Measurements from ENCODE around the gene KAZN.

The KAZN gene

DNA sequence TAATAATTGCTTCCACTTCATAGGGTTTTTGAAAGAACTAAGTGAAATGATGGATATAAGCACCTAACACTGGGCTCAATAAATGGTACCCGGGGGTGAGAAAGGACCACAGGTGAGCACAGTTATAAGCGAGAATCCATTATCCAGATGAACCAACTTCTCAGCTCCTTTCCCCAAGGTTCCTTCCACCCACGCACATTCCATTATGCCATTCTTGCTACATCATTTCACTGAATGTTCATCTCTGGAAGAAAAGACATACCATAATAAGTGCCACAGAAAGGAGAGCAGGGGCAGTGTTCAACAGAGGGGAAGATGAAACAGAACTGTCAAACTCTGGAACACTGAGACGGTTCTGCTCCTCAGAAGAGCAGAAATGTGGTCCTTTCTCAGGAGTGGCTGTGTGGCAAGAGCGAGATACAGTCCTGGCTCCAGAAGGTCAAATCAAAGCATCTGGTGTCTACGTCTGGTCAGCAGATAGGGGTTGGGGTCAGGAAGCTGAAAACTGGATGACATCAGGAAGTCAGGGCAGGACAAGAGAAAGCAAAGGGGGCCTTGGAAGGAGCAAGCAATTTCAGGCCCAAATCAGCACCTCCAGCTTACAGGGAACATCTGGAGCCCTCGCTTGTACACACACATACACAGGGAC lies 299.6 kb downstream of the KAZN start:
- no peak for DNase-seq

DNA sequence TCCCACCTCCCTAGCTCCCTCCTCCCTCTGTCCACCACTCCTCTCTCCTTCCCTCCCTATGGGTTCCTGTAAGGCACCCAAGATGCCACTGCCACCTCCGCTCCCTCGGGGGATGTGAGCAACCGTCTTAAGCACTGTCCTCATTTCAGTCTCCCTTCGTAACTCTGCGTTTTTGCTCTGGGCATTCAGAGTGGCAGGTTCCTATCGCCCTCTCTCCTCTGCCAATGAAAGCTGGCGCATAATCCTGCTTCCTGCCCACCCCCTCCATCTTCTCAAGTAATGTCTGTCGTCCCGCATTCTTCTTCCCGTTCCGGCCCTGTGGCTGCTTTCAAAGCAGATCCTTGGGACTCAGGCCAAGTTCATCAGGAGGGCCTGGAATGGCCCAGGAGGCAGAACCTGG lies 301.2 kb downstream of the KAZN start:
- DNase-seq: no peak

DNA sequence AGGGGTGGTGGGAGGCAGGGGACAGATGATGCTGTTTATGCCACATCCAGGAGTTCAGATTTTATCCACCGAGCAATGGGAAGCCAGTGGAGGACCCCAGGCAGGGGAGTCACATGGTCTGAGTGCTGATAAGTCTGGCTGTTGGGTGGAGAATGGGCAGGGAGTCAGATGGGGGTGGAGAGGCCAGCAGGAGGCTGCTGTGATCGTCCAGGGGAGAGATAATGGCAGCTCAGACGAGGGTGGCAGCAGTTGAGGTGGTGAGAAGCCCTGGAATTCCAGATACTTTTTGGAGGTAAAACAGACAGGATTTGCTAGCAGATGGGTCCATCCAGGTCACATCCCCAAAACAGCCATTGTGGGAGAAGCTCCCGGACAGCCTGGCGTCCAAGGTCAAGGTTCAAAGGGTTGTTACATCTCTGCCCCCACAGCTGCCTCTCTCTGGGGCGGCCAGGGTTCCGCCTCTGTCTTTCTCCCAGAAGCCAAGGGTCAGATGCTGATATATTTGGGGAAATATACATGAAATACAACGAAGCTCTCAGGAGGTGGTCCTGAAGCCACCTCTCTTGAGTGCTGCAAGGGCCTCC lies 303.0 kb downstream of the KAZN start:
- no peak for DNase-seq

DNA sequence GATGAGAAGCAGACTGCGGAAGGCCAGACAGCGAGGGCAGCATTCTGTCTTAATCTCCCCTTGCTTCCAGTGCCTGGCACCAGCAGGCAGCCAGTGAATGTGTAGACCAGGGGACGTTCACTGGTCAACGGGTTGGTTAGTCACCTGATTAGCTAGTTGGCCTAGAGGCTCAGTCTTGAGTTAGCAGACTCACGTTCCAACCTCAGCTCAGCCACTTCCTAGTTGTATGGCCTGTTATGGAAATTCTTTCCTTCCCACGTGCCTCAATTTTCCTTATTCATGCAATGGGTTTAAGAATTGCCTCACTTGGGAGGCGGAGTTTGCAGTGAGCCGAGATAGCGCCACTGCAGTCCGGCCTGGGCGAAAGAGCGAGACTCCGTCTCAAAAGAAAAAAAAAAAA lies 305.4 kb downstream of the KAZN start:
- no peak for DNase-seq

DNA sequence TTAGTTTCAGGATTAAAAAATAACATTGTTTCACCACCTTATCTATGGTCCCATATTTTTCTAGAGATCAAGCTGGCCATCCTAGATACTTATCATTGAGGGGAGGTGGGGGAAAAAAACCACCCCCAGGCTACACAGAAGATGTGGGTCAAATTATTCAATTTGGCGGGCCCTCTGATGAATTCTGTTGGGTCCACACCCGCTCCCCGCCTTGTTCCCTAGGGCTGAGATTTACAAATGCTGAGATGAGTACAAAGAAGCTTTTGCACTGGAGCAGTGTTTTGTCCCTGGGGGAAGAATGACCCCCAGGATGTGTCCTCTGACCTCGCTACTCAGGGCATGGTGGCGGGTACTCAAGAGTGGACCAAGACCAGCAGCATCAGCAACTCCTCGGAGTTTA lies 308.2 kb downstream of the KAZN start:
- no peak for DNase-seq

DNA sequence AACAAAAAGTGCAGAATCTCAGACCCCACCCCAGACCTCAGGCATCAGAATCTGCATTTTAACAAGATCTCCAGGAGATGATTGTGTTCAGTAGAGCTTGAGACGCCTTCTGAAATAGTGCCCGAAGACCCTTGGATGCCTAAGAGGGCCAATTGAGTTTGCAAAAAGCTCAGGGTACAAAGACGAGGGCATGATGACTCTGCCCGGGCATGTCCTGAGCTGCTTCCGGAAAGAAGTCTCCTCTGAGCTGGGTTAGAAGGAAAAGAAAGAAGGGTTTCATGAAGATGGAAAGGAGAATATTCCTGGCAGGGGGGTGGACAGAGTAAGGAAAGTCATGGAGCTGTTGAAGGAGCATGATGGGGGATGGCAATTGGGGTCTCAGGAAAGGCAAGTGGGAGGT lies 308.9 kb downstream of the KAZN start:
- DNase-seq: no peak

DNA sequence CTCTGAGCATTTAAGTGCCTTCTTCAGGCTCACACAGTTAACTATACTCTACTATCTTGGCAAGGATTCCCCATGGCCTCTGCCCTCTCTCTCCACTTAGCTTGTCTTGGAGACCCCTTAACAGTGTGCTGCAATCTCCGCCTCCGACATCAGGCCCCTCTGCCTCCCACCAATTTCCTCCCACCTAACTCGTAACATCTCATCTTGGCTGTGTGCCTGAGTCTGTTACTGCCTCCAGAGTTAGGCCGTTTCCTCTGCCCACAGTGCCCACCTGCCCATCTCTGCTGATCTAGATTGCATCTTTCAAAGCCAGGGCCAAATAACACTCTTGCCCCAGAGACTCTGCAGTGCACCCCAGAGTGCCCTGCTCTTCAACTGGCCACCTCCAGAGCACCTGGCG lies 310.8 kb downstream of the KAZN start:
- no peak for DNase-seq

DNA sequence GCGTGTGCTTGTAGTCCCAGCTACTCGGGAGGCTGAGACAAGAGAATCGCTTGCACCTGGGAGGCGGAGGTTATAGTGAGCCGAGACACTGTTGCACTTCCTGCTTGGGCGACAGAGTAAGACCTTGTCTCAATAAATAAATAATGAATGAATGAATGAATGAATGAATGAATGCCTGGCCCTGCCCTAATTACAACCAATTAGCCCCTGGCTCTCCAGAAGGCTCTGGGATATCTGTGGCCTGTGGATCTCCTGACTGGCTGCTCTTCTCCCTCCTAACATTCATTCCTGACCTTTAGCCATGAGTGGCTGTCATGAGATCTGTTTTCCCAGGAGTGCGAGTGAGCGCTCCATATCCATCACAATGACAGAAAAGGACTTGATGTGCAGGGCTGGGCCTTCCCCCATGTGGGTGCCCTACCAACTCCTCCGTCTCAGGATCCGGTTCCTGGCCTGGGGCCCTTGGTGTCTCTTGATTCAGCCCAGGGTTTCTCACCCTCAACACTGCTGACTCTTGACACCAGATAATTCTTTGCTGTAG lies 311.5 kb downstream of the KAZN start:
- no peak for DNase-seq

DNA sequence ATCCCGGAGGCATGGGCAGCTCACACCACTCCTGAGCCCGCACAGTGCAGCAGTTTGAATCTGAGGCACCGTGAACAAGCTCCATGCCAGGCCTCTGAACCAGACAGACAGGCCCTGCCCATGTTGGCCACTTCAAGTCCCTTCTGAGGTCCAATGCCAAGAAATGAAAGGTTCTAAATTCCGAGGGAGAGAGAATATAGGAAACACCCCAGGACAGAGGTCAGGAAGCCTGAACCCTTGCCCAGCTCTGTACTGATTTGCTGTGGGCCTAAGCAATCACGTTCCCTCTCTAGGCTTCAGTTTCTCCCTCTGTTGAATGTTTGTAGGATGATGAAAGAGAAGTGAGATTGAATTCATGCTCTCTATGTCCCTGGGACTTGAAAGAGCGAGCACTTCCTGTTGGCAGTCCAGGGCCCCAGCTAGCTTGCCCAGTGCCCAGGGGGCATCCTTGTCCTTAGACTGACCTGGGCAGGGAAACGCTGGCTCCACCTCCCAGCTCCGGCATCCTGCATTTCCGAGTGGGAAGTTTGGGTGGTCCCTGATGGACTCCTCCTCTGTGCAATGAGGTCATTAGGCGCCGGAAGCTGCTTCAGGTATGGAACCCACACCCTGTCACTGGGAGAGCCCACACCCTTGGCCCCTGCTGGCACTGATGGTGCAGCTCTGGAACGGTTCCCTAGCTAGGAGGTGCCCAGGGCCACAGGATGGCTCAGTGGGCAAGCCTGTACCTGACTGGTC lies 312.7 kb downstream of the KAZN start:
- no peak for DNase-seq

DNA sequence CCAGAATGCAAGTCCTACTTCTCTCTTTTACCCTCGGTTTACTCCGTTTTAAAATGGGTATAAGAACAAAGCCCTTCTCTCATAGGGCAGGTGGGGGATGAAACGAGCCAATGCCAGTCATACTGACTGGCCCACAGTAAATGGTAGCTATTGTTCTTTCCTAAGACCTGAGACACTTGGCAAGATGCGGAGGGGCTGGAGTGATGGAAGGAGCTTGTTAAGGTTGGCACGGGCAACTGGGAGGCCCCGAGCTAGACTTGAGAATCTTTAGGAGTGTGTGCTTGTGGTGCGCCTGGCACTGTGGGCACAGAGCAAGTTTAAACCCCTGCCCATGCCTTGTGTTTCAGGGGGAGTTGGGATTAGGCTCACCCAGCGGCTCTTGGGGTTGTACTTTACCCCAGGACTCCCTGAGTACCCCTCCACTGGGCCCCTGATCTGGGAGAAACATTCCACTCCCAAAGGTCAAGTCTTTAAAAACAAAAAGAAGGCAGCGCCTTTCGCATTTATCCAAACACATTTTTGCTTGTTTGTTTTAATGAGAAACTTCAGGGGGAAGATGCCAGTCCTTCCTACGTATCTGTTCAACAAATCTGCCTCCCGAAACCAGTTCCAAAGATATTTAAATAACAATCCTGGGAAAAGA lies 314.5 kb downstream of the KAZN start:
- no peak for DNase-seq

DNA sequence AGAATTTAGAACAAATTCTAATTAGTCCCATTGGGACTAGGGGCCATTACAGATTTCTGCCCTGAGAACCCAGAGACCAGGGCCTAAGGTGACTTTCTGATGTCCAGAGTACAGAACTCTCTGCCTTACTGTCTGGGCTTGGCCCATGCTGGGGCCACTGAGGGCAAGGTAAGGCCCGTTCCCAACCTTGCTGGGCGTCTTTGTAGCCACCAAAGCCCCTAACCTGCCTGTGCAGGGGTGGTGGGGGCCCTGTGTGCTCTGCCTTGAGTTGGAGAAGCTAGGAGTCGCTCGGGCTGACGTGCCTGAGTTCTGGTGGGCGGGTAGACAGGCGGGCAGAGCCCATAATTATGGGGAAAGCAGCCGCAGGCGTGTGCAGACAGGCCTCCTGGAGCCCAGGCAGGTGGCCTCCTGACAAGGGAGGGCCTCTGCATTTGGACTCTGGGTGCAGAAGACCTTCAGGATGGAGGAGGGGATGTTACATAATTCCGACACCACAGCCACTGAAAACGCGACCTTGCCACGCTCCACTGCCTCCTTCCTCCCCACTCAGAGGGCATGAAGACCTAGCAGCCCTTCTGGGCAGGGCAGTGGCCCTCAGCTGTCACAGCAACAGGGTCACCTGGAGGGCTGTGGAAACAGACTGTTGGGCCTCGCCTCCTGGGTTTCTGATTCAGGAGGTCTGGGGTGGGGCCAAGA lies 315.1 kb downstream of the KAZN start:
- DNase-seq: no peak

DNA sequence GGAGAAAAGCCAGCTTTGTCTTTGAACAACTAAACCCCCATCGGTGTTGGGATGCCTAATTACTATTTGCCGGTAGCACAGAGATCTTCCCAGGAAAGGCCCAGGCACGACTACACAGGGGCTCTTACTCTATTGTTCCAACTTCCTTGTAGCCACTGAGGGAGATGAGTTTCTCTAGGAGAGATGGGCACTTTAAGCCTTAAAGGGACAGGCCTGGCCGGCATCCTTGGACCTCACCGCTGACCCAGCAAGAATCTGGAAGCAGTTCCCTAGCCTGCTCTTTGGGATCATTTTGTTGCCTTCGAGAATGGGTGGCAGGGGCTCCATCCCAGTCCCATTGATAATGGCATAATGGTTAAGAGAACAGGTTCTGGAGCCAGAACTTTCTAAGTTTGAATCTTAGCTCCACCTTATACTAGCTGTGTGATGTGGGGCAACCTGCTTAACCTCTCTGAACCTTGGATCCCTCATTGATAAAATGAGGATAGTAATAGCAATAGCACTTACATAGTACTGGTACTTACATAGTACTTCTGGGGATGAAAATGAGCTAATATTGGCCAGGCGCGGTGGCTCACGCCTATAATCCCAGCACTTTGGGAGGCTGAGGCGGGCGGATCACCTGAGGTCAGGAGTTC lies 316.0 kb downstream of the KAZN start:
- DNase-seq: no peak

DNA sequence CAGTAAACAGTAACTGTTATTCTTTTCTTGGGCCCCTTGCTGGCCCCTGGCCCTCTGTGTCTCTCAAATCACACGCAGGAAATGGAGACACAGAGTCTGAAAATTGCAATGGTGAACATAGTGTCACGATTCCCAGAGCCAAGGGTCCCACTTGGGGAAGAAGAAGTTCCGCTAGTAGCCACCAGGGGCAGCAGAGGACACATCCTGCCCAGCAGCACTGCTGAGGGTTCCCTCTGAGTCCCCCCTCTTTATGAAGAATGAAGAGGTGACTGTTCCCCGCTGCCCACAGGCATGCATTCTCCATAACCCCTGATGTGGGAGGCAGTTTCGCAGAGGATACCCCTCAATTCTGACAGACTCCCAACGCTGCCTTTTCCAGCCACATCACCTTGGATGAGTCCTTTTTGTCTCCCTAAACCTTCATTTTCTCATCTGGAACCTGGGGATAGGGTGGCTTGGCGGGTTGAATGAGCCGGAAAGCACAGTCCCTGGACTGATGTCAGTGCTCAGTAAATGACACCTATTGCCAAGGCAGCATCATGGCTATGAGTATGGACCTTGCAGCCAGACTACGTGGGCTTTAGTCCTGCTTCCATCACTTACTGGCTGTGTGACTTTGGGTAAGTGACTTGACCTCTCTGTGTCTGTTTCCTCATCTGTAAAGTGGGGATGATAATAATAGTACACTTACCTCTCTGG lies 317.0 kb downstream of the KAZN start:
- DNase-seq: peak in 2 of 5 donors; percentile 12 to 17

DNA sequence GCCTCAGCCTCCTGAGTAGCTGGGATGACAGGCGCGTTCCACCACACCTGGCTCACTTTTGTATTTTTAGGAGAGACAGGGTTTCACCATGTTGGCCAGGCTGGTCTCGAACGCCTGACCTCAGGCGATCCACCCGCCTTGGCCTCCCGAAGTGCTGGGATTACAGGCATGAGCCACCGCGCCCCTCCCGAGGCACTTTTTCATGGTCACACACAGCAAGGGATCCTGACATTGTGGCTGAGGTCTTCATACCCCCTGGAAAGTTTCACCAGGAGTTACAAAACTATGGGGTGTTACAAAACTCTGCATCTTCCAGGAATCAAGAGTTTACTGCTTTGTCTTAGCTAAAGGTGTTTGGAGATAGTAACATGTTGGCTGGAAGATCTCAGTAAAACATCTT lies 320.8 kb downstream of the KAZN start:
- DNase-seq: no peak

DNA sequence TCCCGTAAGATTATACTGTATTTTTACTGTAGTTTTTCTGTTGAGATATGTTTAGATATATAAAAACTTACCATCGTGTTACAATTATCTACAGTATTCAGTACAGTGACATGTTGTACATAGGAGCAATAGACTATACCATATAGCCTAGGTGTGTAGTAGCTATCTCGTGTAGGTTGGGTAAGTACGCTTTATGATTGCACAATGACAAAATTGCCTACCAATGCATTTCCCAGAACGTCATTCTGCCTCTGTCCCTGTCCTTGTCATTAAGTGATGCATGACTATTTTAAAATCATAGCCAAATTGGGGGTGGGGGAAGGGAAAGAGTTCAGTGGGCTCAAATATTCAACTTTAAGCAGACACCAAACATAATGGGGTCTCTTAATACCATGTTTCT lies 321.3 kb downstream of the KAZN start:
- no peak for DNase-seq

DNA sequence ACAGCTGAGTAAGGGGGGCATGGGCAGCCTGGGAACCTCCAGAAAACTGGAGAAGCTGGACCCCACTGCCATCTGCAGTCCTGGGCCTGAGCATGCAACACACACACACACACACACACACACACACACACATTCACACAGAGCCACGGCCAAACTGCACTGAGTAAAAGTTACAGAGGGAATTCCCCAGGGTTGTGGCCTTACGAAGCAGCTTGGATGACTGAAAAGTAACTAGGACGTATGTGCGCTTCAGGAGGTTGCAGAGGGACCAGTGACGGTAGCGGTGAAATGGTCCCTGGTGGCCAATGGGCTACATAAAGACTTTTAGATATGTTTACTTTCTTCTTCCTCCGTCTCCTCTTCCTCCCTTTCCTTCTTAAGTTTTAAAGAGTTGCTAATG lies 322.6 kb downstream of the KAZN start:
- no peak for DNase-seq

DNA sequence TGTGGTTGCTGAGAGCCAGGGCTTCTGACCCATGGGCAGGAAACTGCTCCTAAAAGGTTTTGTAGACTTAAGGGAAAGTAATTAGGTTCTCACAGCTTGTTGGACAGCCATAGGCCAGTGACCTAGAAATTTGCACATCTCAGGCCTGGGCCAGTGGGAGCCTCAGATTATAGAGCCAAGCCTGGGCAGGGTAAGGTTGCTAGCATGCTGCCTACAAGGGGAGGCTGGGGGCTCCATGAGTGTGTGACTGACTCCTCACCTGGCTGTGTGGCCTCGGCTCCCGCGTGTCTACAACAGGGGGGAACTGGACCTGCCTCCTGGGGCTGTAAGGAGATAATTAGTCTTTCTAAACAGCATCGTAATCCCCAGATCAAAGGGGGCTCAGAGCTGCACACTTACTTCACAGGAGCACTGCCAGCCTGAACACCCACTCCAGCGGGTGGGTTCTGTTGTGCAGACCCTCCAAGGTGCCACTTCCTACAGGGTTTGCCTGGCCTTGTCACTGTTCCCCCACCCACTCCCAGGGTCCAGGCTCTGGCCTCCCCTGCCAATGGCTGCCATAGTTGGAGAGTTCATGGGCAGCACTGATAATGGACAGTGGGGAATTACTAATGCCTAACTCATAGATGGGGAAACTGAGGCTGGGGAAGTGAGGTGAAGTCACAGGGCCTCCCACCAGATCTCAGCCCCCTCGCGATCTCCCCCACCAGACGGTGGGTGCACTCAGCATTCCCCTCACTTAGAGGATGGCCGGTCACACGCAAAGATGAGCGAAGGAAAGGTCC lies 324.6 kb downstream of the KAZN start:
- no peak for DNase-seq

DNA sequence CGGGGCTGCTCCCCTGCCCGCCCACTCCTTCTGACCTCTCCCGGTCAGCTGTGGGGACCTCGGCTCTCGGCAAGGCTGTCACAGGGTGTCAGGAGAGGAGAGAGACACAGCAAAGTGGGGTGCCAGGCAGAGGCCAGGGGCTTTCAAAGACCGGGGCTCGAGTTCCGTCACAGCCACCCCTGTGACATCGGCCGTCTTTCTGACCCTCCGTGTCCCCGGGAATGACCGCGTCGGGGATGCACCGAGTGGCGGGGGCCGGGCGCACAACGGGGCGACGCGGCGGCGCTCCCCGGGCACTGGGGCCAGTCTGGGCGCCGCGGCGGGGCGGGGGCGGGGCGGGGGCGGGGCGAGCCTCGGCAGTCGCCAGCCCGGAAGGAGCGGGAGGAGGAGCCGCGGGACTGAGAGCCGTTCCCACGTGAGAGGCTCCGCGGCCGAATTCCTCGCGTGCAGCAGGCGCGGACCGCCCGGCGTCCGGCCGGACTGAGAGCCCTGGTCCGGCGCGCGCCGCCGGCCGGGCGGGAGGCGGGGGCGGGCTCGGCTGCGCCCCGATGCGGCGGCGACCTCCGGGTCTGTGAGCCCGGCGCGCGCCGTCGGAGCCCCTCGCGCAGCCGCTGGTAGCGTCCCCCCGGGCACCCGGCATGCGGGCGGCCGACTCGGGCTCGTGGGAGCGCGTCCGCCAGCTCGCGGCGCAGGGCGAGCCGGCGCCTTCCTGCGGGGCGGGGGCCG lies 325.4 kb downstream of the KAZN start:
- DNase-seq: peak in 2 of 5 donors; percentile 12 to 30

DNA sequence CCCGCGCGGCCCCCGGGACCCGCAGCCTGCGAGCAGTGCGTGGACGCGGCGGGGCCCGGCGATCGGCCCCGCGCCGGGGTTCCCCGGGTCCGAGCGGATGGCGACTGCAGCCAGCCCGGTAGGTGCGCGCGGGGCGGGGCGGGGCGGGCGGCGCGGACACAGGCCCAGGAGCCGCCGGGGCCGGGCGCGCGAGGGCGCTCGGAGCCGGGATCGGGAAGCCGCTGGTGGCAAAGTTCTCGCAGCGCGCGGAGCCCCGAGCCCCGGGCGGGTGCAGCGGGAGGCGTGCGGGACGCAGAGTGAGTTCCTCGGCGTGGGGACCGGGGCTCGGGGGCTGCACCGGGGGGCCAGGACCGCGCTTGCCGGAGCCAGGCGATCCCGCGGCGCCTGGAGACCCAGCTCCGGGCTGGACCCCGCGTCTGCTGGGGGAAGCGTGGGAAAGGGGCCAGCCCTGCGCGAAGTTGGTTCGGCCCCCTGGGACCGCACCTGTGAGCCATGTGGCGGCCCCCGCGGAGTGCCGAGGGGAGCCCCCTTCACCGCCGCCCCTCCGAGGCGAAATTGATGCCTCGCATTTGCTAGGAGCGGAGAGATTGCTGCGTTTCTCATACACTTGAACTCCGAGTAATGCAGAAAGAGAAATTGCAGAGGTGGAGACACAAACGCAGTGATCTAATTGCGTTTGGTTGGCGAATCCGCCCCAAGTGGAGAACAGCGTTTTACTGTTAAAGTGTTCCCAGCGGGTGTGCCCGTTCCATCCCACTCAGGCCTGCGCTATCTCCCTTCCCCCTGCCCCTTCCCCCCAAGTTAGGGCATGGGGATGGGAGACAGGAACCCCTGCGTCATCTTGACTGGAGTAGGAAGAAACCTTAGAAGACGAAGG lies 326.2 kb downstream of the KAZN start:
- no peak for DNase-seq

Data from T-helper 1 cell (primary cell).